ENCODE measurements around the gene LPP.

GRCh38 chr3:188152660-188153436, 1.1 kb upstream of the LPP start:
- TF ChIP-seq, protein P1, sequence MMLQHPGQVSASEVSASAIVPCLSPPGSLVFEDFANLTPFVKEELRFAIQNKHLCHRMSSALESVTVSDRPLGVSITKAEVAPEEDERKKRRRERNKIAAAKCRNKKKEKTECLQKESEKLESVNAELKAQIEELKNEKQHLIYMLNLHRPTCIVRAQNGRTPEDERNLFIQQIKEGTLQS (IDR thresholded peaks at IDR 0.05): no peak
- TF ChIP-seq YY1 (IDR thresholded peaks at IDR 0.05; ENCODE audit: extremely low read depth, insufficient replicate concordance, low read depth, low read length): no peak
- TF ChIP-seq POLR2A (IDR thresholded peaks at IDR 0.05; ENCODE audit: borderline replicate concordance, extremely low read depth, insufficient read depth, insufficient read length): no peak
- no peak for TF ChIP-seq JUND (IDR thresholded peaks at IDR 0.05)
- TF ChIP-seq CTCF (IDR thresholded peaks at IDR 0.05 in 2 of 3, conservative IDR thresholded peaks at IDR 0.05 in 1 of 3; ENCODE audit: borderline replicate concordance in 1 of 3, insufficient read depth in 1 of 3, low read depth in 2 of 3, low read length in 2 of 3): no peak
- TF ChIP-seq EZH2 (IDR thresholded peaks at IDR 0.05): no peak
- peak; percentile 6; the same call in 1 of the 2 replicates for TF ChIP-seq MAX (IDR thresholded peaks at IDR 0.05)
- no peak for TF ChIP-seq SIN3A (IDR thresholded peaks at IDR 0.05; ENCODE audit: low read depth)
- no peak for TF ChIP-seq RAD21 (IDR thresholded peaks at IDR 0.05; ENCODE audit: low read depth)
- TF ChIP-seq POLR2AphosphoS5 (IDR thresholded peaks at IDR 0.05; ENCODE audit: low read depth, low read length): peak; percentile 7
- no peak for TF ChIP-seq EZH2phosphoT487 (IDR thresholded peaks at IDR 0.05; ENCODE audit: borderline replicate concordance)
- no peak for TF ChIP-seq ZFX (IDR thresholded peaks at IDR 0.05)
- no peak for TF ChIP-seq ZNF274 (IDR thresholded peaks at IDR 0.05; ENCODE audit: low read depth, low read length)
